GM10248 (cell line): Measurements from ENCODE around the gene CROT.

Experiments used
- CTCF ChIA-PET: fragments of 300-600 bp; sonication (Branson Sonifier 250); formaldehyde crosslinking; extraction: SDS; loops from one replicate; lab custom pipeline; 2021; ENCODE audit warnings: antibody characterized with exemption; lab: Yijun Ruan, JAX
- POLR2A ChIA-PET: fragments of 350-650 bp; sonication (Branson Sonifier 250); formaldehyde crosslinking; extraction: SDS; loops from one replicate; lab custom pipeline; 2020; ENCODE audit warnings: antibody characterized with exemption; lab: Yijun Ruan, JAX
- DNase-seq: peaks from one replicate; pipeline ENCODE4 v3.0.0; 2012; ENCODE audit errors: extremely low spot score
- CTCF ChIP-seq: IDR thresholded peaks from 2 replicates; pipeline ENCODE4 v1.5.1; 2012; ENCODE audit warnings: mild to moderate bottlenecking, low read depth; ENCODE audit errors: extremely low read depth, missing control alignments, control extremely low read depth

CROT gene

DNA sequence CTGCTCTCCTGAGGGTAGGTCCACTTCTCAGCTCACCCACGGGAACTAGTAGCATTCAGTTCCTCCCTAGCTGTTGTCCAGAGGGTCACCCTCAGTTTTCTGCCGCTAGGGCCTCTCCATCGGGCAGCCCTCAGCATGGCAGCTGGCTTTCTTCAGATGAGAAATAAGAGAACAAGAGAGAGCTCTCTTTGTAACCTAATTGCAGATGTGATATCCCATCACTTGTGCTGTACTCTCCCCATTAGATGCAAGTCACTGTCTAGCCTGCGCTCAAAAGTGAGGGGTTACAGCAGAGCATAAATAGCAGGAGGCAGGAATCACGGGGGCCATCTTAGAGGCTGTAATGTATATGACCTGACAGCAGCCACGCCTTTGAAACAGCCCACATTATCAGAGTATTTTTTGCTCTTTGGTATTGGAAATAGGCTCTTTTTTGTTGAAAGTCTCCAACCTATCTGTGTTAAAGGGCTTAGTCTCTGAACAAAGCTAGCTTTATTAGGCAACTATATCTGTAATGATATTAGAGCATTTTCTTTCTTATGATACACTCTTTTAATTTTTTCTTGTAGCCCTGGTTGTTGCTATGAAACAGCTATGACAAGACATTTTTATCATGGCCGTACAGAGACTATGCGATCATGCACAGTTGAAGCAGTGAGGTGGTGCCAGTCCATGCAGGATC lies 45.7 kb downstream of the CROT start:
- ChIA-PET CTCF (interaction anchor here (1.1 to 2.5 kb wide), 2 partner anchors 9 to 12 kb away, joined by 3 to 7 read pairs; no protein-coding TSS in a partner anchor), POLR2A (no interaction called here)
- no peak for DNase-seq
- TF ChIP-seq CTCF: no peak

DNA sequence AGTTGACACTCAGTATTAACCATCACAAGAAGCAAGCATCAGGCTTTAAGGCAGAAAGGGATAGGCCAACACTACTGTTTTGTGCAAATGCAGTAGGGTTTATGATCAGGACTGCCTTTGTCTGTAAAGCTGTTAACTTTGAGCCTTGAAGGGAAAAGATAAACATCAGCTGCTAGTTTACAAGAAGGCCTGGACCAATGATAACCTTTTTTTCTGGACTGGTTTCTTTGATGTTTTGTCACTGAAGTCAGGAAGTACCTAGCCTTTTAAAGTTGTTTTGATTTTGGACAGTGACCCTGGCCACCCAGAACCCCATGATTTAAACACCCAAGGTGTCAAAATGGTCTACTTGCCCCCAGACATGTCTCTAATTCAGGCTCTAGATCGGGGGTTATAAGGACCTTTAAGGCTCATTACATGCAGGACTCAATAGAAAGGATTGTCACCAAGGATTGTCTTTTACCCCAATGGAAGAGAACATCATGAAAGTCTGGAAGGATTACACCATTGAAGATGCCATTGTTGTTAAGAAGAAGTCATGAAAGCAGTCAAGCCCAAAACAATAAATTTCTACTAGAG lies 50.1 kb downstream of the CROT start:
- no peak for TF ChIP-seq CTCF
- ChIA-PET POLR2A (no interaction called here), CTCF (interaction anchor here (1.2 kb wide), 2 partner anchors 9 to 83 kb away, joined by 3 to 6 read pairs; no protein-coding TSS in a partner anchor)
- no peak for DNase-seq

GRCh38 chr7:87398446-87398845 lies 53.0 kb downstream of the CROT start:
- no peak for TF ChIP-seq CTCF
- no peak for DNase-seq
- ChIA-PET CTCF (interaction anchor here (1.0 to 3.3 kb wide), 5 partner anchors 12 to 103 kb away, joined by 3 to 20 read pairs (median 5); no protein-coding TSS in a partner anchor), POLR2A (no interaction called here)

GRCh38 chr7:87404674-87405073 lies 59.2 kb downstream of the CROT start:
- CTCF ChIA-PET: interaction anchor here (0.7 to 7.4 kb wide), 7 partner anchors 10 to 252 kb away, joined by 3 to 82 read pairs (median 4); no protein-coding TSS in a partner anchor
- no peak for DNase-seq
- TF ChIP-seq CTCF: no peak
- POLR2A ChIA-PET: no interaction called here

DNA sequence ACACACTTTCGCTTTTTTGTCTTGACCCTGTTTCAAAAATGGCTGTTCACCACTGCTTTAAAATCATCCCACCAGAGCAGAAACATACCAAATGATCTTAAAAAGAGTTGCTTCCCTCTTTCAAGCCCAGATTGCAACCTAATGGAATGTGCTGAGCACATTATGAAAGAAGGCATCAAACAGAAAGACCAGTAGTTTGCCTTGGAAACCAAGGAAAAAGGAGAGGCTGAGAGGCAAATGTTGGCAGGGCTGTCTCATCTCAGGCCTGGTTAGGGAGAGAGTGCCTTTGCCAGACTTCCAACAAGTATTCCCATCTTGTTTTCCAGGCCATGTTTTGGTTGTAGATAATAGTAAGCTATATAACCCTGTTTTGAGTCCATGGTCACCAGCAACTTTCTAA lies 65.7 kb downstream of the CROT start:
- no peak for DNase-seq
- ChIA-PET CTCF (interaction anchor here (1.1 to 14.6 kb wide), 5 partner anchors 12 to 115 kb away, joined by 3 to 281 read pairs (median 5); no protein-coding TSS in a partner anchor), POLR2A (no interaction called here)
- no peak for TF ChIP-seq CTCF

GRCh38 chr7:87413029-87413428 lies 67.6 kb downstream of the CROT start:
- CTCF ChIA-PET: interaction anchor here (1.0 to 14.6 kb wide), 7 partner anchors 14 to 177 kb away, joined by 3 to 281 read pairs (median 4); no protein-coding TSS in a partner anchor
- no peak for DNase-seq
- POLR2A ChIA-PET: interaction anchor here (0.7 kb wide), 1 partner anchor 21 kb away, joined by 3 read pairs; no protein-coding TSS in a partner anchor
- TF ChIP-seq CTCF: no peak
